Umbilical cord (tissue), 2 donors: Measurements from ENCODE around the gene CEMIP. TPM values are rescaled to one million over a fixed set of nuclear protein-coding genes. Genes with fewer than 3 reads are reported as not detected.

Source experiments
- DNase-seq: peaks from one replicate; pipeline ENCODE4 v3.0.0-alpha.2; 2015; ENCODE audit warnings: low spot score
- total RNA-seq: library from RNA; depleted of rRNA; stranded (reverse); fragments of >200 nt; gene quantifications from one replicate; pipeline ENCODE4 v1.2.3, GENCODE V29; 2014; ENCODE audit warnings: low replicate concordance; ENCODE audit not compliant: insufficient read depth

Gene CEMIP
- total RNA-seq, 1 donor from 2014 or later = 2.4 TPM

DNA sequence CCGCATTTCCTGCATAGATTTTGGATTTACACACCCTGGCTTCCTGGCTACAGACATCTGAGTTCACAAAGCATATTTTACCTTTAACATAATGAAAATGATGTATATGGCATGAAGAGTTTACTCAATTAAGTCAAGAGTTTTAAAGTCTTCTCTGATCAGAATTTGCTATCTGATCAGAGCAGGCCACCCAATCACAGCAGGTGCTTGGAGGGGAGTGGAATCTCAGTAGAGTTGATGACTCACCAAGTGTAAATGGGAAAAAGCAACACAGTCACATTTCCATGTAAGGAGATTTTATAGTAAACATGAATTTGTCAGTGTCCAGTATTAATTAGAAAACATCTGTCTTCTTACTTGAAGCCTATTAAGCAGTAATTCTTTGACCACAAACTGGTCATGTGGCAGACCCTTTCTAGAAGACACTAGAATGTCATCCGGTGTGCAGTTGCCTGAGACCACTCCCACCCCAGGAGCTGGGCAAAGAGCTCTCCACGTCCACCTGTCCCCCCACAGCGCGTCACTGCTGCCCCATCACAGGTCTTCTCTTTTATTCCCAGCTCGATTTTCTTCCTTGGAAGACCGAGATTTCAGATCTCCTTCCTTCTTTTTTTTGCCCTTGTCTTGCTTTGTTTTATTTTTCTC, 199.6 kb downstream of the CEMIP start:
- no peak for DNase-seq

DNA sequence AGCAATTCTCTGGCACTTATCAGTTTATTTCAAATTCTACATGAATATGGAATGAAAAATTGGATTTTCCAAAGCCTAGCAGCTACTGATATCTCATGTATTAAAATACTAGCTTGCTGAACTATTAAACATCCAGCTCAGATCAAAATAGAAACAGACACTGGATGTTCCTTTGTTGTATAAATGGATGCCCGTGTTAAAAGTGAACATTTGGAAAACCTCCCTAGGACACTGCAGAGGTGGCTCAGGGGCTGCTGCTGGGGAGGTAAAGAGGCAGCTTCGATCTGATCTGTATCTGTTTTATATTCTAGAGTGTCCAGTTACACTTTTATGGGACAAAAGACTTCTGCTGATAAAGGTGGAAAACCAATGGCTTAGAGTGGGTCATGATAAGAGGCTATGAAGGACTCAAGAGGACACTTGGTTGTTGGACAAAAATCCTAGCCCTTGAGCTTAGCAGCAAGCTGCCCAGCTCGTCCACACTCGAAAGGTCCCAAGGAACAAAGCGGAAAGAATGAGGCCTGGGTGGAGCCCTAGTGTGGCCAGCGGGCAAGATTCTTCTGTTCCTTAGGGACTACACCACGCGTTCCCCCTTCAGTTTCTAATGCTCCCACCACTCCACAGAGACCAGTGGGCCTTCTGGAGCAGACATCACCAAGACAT, 200.5 kb downstream of the CEMIP start:
- no peak for DNase-seq

DNA sequence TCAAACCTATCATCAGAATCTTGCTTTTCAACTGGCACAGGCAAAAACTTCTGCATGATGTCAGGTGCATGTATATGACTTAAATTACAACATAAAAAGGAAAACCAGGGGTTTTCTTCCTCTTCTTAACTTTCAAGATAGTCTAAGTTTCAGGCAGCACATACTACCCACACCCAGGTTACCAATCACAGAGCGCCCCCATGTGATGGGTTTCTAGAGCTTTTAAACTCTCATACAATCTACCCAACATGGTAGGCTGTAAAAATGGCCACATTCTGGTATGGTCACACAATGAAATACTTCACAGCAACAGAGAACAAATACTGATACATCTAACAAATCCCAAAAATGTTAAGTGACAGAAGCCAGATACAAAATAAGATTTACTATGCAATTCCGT, 203.0 kb downstream of the CEMIP start:
- no peak for DNase-seq

DNA sequence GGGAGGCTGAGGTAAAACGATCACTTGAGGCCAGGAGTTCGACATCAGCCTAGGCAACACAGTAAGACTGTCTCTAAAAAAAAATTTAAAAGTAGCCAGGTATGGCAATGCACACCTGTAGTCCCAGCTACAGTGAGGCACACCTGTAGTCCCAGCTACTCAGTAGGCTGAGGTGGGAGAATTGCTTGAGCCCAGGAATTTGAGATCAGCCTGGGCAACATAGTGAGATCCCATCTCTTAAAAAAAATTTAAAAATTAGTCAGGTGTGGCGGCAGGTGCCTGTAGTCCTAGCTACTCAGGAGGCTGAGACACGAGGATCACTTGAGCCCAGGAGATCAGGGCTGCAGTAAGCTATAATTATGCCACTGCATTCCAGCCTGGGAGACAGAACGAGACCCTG, 203.7 kb downstream of the CEMIP start:
- no peak for DNase-seq

DNA sequence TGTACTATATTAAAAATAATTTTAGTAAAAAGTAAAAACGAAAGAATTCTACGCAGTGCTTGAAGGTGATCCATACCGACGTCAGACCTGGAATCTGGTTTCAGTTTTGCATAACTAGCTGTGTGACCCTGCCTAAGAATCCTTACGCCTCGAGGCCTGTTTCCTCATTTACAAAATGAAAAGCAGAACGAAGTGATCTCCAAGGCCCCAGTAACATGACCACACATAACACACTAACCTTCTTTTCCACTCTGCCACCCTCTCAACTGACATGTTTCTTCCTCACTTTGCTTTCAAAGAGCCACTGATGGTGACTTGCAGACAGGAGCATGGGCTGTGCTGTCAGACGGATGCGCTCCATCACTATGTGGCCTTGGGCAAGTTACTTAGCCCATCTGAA, 205.7 kb downstream of the CEMIP start:
- peak; percentile 37 for DNase-seq

DNA sequence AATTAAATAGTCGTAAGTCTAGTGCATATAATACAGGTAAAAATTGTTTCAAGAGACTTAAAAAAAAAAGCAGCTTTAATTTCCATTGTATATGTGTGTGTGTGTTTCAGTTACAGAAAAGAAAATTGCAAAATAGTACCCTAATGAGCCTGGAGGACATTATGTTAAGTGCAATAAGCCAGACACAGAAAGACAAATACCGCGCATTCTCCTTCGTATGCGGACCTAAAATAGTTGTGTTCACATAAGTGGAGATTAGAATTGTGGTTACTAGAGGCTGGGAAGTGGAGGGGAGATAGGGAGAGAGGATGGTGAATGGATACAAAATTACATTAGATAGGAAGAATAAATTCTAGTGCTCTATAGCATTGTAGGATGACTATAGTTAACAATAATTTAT, 206.8 kb downstream of the CEMIP start:
- DNase-seq = no peak

DNA sequence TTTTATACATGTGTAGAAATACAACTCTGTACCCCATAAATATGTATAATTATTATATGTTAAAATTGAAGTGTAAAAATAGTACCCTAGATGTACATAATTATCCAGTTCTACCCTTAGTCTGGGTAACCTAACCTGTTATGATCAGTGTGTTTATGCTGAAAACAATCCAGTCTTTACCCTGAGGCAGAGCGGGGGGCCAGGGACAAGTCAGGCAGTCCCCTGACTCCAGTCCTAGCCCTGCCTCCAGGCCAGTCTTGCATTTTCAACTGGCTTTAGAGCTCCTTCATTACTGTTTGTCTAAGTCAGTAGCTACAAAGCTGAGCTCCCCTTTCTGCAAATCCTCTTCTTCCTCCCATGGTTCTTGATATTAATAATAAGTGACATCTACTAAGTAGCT, 207.3 kb downstream of the CEMIP start:
- DNase-seq = no peak

DNA sequence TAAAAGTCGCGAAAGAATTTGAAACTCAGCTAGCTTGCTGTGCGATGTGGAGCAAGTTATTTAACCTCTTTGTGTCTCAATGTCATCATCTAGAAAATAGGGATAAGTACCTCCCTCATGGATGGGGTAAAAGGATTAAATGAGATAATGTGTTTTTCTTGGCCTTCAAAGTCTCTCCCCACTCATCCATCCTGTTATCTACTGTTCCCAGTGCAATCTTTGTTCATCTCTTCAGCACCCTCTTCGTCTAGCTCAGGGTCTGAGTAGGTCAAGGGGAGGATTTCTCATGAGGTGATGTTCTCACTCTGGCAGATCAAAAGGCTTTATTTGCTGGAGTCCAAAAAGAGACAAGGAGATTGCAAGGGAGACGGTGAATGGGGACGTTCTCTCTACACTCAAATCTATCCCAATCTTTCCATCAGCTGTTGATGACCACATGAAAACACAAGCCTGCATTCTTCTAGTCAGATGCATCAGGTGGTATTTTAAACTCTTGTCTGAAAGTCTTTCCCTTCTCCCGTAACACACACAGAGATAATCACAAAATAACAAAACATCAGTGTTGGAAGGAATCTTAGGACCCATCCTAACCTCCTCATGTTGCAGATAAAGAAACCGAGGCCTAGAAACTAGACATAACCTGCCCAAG, 209.1 kb downstream of the CEMIP start:
- DNase-seq = no peak

DNA sequence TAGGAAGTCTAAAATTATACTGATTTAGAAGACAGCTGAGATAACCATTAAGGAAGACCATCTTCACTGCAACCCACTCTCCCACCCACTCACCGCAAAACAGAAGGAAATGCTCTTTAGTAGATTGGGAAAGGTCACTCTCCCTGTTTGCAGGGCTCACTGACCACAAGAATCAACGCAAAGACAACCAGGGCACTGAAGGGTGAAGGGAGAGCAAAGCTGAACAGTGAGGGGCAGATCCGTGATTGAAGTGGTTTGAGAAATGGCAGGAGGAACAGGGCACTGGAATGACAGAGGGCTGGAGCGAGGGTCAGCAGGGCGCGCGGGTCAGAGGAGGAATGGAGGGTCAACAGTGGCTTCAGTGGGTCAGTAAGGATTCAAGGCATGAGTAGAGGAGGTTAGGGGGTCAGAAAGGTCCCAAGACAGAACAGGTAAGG, 209.9 kb downstream of the CEMIP start:
- DNase-seq = no peak

DNA sequence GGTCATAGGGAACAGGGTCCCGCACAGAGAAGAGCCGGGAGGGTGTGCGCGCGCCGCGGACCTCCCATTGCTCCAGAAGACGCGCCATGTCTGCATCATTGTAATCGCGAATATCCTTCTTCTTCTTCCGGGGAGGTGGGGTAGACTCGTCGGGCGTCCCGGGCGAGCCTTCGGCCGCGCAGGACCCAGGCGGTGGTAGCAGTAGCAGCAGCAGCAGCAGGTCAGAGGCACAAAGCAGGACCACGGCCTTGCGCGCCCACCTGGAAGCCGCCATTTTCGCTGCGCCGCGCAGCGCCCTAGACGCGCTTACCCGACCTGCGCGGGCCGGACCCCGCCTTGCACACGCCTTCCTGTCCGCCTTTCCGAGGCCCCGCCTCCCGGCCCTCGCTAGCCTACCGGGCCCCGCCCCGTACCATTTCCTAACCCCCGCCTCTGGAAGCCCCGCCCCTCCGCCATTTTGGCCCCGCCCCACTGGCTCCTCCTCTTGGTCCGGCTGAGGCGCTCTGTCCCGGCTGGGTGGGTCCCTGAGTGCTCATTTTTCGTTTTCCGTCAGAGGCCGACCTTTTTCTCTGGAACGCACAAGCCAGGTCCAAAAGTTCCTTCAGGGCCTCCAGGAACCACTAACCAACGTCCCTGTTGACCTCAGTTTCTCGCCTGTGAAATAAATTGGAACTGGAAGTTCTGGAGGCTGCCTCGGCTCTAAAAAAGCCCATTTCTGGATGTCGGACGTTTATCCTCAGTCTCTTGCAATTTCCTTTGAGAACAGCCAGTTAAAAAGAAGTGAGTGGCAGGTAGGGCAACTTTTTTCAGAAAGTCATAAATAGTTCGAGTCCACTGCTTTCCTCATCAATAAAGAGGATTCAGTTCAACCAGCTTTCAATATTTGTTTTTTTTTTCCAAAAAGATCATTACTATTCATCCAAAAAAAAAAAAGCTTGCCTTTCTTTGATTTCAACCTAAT, 210.6 kb downstream of the CEMIP start, which contains the start of gene MESD:
MESD (minus strand) TSS at position 302 of the 961 bp plus-strand sequence; CDS start at position 274, 28 bp downstream.
- peak; percentile 98 for DNase-seq

DNA sequence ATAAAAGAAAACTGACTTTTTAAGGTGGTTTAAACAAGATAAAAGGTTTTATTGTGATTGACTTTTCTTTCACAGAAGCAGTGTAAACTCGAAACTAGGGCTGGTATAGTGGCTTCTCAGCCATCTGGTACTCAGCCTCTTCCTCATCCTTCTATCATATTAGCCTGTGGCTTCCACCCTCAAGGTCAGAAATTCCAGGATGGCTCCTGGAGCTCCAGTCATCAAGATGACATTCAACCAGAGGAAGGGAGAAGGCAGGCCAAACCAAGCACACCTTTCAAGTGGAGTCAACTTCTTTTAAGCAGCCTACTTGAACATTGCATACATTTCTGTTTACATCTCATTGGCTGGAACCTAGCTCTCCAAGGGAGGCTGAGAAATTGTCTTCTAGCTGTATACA, 211.8 kb downstream of the CEMIP start:
- DNase-seq = no peak

DNA sequence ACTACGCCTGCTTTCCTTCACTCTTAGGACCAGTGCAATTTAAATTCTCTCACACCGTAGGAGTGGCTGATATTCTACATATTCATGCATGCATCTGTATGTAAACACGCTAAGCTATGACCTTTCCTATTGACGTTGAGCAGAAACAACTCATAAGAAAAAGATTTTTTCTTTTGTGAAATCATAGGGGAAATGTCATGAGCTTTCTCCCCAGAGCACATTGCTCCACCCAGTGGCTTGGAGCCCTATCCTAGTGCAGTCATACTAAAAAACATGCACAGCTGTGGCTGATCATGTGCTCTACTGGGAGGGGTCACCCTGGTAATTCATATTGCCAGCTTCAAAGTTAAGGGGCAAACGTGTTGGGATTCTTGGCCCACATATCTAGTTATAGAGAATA, 212.3 kb downstream of the CEMIP start:
- DNase-seq = peak; percentile 56

DNA sequence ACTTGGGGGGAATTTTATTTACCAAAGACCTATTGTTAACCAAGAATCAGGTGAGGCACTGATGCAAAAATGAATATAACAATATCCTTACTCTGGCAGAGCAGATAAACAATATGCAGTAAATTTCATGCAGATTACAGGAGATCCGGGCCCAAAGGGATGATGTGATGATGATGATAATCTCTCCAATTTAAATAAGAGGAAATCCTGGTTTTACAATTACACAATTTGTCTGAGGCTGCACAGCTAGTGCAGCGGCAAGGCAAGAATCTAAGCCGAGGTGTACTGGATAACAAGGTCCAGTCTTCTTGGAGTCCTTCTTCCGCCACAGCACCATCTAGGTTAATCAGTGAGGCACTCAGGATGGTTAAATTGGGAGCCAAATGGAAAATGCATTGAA, 212.8 kb downstream of the CEMIP start:
- DNase-seq = no peak

DNA sequence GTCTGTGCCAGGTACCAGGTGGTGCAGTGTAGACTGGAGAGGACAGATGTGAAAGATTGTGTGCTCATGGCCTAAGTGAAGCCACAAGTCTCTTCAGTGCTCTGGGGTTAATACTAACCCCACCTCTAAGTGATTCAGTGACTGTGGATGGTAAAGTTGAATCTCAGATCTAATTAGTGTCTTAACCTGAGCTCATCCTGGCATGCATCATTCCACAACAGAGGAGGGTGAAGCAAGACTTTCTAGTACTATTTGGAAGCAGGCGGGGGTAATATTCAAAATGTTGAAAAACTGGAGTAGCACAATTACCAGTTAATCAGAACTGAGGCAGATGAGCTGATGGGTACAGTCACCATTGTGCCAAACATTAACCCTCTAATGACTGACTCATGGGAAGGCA, 213.3 kb downstream of the CEMIP start:
- no peak for DNase-seq

DNA sequence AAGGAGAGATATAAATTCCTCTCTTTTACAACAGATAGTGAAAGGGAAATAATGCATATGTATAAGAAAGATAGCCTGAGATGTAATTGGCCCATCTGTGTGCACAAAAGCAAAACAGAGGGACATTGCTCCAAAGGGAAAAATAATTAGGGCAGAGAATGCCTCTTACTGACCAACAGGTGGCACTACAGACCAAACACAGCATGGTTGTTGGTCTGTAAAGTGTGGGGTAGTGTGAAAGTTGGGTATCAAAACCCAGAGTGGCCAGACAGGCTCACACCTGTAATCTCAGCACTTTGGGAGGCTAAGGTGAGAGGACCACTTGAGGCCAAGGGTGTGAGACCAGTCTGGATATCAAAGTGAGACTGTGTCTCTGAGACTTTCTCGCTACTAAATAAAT, 217.1 kb downstream of the CEMIP start:
- DNase-seq = no peak

DNA sequence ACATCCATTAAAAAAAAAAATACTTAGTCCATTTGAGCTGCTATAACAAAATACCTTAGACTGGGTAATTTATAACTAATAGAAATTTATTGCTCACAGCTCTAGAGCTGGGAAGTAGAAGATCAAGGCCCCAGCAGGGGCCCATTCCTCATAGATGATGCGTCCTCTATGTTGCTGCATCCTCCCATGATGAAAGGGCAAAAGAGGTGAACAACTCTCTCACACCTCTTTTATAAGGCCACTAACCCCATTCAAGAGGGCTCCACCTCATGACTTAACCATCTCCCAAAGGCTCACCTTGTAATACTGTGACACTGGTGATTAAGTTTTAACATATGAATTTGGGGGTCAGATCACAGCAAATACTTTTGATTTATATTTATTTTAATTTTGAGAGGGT, 218.5 kb downstream of the CEMIP start:
- DNase-seq = no peak

DNA sequence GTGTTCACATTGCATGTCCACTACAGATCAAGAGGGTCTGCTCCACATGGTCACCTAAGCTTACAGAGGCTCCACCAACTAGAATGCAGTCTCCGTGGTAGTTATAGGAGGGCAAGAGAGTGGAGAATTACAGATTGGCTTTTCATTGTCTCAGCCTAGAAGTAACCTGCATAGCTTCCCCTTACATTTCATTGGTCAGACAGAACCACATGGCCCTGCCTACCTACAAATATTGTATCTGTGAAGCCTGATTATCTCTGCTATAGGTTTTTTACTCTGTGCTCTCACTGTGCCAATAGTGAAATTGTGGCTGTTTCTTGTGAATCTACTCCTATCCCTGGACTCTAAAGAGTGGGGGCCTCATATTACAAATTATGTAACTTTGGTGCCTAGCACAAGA, 219.1 kb downstream of the CEMIP start:
- DNase-seq = no peak

DNA sequence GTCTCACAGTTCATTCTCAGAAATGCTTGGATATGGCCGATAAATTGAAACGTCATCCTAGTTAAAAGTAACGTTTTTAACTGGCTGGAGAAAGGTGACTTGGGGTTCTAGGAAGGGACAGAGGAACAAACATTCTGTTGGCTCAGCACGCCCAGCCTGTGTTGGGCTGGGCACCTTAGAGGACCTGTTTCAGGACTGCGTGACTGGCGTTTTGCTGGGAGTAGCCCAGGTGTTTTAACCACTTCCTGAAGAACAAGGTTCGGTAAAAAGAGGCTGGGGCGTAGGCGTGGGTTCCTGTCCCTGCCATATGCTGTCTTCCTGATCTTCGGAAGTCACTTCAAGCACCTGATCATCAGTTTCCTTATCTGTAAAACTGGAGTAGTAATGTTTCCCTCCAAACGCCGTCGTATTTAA, 220.5 kb downstream of the CEMIP start:
- no peak for DNase-seq

DNA sequence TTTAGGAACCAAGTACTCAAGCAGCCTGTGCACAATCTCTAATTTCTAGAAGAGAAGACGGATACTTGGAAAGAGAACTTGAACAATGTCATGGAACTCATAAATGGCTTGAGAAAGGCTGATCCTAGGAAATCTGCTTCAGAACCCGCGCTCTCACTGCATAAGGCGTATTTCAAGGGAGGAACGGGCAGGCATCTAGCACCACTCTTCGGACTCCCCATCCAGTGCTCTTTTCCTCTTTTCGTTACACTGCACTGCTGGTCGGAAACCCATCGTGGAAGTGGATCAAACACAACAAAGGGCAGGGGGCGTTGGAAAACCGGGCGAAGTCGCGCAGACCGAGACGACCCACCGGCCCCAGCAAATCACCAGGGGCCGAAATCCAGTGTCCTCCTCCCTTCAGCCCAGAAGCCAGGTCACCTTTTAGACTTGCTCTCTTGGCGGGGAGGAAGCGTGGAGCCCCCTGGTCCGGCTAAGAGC, 221.0 kb downstream of the CEMIP start:
- no peak for DNase-seq

DNA sequence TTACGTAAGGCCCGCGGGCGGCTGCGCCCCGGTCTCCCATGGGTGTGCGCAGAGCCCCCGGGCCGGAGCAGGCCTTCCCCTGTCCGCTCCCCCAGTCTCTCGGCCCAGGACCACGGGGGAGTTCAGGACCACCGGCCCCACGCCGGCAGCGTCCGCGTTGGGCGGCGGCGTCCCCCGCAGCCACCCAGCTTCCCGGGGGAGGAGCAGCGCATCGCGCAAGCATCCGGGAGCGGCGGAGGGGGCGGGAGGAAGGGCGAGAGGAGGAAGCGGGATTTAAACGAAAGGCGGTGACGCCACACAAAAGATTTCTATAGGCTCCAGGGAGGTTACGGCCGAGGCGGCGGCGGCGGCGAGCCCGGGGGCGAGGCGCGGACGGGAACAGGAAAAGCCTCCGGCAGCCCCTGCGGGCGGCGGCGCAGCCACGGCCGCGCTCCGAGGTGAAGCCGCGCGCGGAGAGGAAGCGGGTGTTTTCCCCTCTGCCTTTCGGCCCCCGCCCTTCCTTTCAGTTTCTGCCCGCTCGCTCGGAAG, 221.5 kb downstream of the CEMIP start, which contains the start of gene TLNRD1:
TLNRD1 (plus strand) TSS at position 300 of the 528 bp plus-strand sequence. CDS start 1,349 bp downstream, outside the sequence.
- DNase-seq = peak; percentile 94
